BJ (cell line): Measurements from ENCODE around the gene NISCH. TPM values are rescaled to one million over a fixed set of nuclear protein-coding genes. Genes with fewer than 3 reads are reported as not detected.

Experiments
- CTCF ChIA-PET: fragments of 350-600 bp; formaldehyde crosslinking; extraction: SDS; loops from one replicate; lab custom pipeline; 2021; ENCODE audit warnings: antibody characterized with exemption, inconsistent platforms; lab: Yijun Ruan, JAX
- POLR2A ChIA-PET: fragments of 300-600 bp; sonication (Branson Sonifier 250); formaldehyde crosslinking; extraction: SDS; loops from one replicate; lab custom pipeline; 2021; ENCODE audit warnings: antibody characterized with exemption; lab: Charles Lee
- DNase-seq: peaks from one replicate; pipeline ENCODE4 v3.0.0-alpha.2; 2011; ENCODE audit warnings: low read depth
- H3K27me3 ChIP-seq: 2 replicates; pipeline ENCODE4 v1.6.0; 2011; ENCODE audit warnings: low read length; ENCODE audit not compliant: control insufficient read depth, insufficient read depth
- H3K36me3 ChIP-seq: 2 replicates; pipeline ENCODE4 v1.5.1; 2011; ENCODE audit warnings: low read length; ENCODE audit not compliant: control insufficient read depth, insufficient read depth
- H3K4me3 ChIP-seq: 2 replicates; pipeline ENCODE4 v1.5.1; 2011; ENCODE audit warnings: low read depth, mild to moderate bottlenecking, control low read depth, low read length
- polyA plus RNA-seq: library from polyadenylated mRNA; depleted of rRNA; stranded (reverse); fragments of >200 nt; gene quantifications from 2 replicates; pipeline ENCODE4 v1.2.3, GENCODE V29; 2011
- TF ChIP-seq, protein P1 (sequence below): IDR thresholded peaks from 2 replicates; pipeline ENCODE4 v1.5.1; 2011; ENCODE audit warnings: low read depth, mild to moderate bottlenecking, control low read depth, inconsistent platforms, low read length, moderate library complexity; ENCODE audit not compliant: insufficient read depth

NISCH gene
- polyA plus RNA-seq, 1 experiment, result 95.3 TPM

- no peak for DNase-seq
- ChIA-PET CTCF (interaction anchor here (1.0 to 16.0 kb wide), 3 partner anchors 8 to 21 kb away, joined by 3 to 445 read pairs (median 4); partner anchors contain the start of genes SEMA3G and TNNC1), POLR2A (no interaction called here)
- Histone ChIP-seq H3K27me3 (peaks cover 9% of the 10 kb centered on the region), H3K4me3 (no peak overlapping the region), H3K36me3 (no peaks in the 10 kb centered on the region)
- TF ChIP-seq, protein P1, sequence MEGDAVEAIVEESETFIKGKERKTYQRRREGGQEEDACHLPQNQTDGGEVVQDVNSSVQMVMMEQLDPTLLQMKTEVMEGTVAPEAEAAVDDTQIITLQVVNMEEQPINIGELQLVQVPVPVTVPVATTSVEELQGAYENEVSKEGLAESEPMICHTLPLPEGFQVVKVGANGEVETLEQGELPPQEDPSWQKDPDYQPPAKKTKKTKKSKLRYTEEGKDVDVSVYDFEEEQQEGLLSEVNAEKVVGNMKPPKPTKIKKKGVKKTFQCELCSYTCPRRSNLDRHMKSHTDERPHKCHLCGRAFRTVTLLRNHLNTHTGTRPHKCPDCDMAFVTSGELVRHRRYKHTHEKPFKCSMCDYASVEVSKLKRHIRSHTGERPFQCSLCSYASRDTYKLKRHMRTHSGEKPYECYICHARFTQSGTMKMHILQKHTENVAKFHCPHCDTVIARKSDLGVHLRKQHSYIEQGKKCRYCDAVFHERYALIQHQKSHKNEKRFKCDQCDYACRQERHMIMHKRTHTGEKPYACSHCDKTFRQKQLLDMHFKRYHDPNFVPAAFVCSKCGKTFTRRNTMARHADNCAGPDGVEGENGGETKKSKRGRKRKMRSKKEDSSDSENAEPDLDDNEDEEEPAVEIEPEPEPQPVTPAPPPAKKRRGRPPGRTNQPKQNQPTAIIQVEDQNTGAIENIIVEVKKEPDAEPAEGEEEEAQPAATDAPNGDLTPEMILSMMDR, result no peak
Observed at GRCh38 chr3:52432691-52433141, 22.7 kb upstream of the NISCH start.

GRCh38 chr3:52433328-52433995 is 21.9 kb upstream of the NISCH start:
- ChIA-PET POLR2A (no interaction called here), CTCF (interaction anchor here (1.0 to 16.0 kb wide), 2 partner anchors 9 to 15 kb away, joined by 4 to 445 read pairs; partner anchors contain the start of genes SEMA3G and TNNC1)
- Histone ChIP-seq H3K4me3 (no peak overlapping the region), H3K27me3 (peaks cover 9% of the 10 kb centered on the region), H3K36me3 (no peaks in the 10 kb centered on the region)
- no peak for DNase-seq
- TF ChIP-seq, protein P1, result no peak

DNA sequence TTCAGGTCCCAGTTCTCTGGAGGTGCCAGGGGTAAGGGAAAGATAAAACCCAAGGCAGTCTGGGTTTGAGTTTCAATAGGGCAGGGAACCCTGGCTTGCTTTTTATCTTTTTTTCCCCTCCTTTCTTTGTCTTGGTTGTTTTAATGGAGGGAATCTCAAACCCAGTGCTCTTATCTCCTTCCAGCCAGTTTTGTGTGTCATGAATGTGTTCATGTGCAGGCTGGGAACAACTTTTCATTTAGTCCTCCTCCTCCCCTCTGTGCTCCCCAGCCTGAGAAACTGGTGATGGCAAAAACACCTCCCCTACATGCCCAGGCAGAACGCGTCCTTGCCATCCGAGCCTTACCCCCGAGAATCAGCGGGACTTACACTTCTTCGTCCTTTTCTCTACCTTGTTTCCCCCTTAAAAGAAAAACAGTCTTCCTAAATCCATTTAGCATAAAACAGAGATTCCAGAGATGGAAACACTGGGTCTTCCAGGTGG is 21.4 kb upstream of the NISCH start:
- ChIA-PET CTCF (interaction anchor here (16.0 kb wide), 1 partner anchor 15 kb away, joined by 445 read pairs; the partner anchor contains the start of genes SEMA3G and TNNC1), POLR2A (no interaction called here)
- no peak for DNase-seq

DNA sequence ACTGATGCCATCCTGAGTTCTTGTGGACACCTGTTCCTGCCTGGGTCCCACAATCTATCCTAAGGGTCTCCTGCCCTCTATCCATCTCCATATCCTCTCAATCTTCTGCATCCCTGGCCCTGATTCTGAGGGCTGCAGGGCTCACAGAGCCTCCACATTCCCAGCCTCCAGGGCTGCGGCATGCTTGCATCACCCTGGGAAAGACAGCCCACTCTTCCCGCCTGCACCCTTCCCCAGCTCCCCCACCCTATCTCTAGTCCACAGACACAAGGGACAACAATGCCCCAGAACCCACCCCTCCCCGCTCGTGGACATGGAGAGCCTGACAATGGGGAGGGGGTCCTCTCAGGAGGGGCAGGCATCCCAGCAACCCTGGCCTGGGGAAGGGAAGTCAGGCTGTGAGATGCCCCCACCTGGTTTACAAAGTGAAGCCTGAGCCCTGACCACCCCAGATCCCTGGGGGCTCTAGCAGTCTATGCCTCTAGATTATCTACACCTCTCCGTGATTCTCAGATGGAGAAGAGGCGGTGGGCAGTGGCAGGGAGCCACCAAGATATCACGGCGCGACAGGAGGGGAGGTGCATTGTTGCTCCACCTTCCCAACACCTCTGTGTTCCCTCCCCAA is 20.8 kb upstream of the NISCH start:
- Histone ChIP-seq H3K4me3 (no peak overlapping the region), H3K27me3 (peaks cover 9% of the 10 kb centered on the region), H3K36me3 (no peaks in the 10 kb centered on the region)
- CTCF ChIA-PET, result interaction anchor here (1.2 to 16.0 kb wide), 2 partner anchors 14 to 22 kb away, joined by 3 to 445 read pairs; partner anchors contain the start of genes SEMA3G and TNNC1
- no peak for DNase-seq
- POLR2A ChIA-PET, result no interaction called here
- TF ChIP-seq, protein P1, result no peak

More for the DNA sequence above, 21.4 kb upstream of the NISCH start:
- Histone ChIP-seq H3K27me3 (peaks cover 9% of the 10 kb centered on the region), H3K36me3 (no peaks in the 10 kb centered on the region), H3K4me3 (no peak overlapping the region)
- TF ChIP-seq, protein P1, result no peak
